GM21576 (cell line): ENCODE measurements around the gene DLX3.
"Not testable (repeated sequence)": the region's sequence is repeated elsewhere in the genome, so short reads cannot be mapped to it uniquely, and the experiment has no call there.

Source experiments
- ATAC-seq: cut with Tn5 transposase; IDR thresholded peaks from one replicate; pipeline ENCODE4 v1.9.1; 2021; ENCODE audit warnings: mild to moderate bottlenecking, moderate library complexity; ENCODE audit not compliant: unreplicated experiment

Gene DLX3

DNA sequence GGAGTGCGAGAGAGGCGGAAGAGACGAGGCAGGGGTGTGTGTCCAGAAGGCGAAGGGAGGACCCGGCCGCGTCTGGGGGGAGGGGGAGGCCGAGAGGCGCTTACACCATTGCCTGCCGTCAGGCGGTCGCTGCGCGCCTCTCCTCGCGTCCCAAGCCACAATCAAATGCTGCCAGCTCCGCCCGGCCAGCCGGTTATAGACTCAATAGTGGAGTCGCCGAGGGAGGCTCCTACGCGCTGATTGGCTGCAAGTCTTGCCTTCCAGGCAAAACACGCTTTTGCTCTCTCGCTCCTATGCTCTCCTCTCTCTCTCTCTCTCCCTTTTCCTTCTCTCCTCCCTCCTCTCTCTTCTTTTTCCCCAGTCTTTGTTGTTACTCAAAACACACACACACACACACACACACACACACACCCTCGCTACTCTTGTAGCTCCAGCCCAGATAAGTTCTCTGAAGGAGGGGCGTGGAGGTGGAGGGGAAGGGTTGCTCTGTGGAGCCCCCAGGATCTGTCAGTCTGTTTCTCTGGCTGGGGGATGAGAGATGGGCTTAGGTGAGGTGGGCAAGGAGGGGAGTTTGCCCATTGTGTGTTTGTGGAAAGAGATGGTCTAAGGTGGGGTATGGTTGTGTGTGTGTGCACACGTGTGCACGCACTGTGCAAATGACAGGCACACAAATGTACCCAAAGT, at the start of gene DLX3:
TSS of gene DLX3 (minus strand) at position 170 of the 684 bp plus-strand sequence. CDS start 226 bp downstream, outside the sequence.
- no peak for ATAC-seq

DNA sequence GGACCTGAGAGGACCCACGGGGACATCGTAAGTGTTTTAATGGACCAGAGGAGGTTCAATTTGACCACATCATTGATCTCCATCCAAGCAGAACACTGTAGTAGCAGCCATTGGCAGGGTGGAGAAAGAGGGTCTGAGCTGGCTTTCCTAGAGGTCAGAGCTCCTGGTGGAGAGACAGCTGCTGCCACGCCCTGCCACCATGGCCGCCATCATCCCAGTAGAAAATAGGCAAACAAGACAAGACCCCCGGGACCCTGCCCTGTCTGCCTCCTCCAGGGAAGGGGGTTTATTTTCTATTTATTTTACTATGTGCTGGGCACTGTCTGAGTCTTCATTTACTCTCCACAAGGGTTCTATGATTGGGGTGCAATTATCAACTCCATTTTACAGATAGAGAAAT, 49.5 kb upstream of the DLX3 start:
- ATAC-seq, result no peak

DNA sequence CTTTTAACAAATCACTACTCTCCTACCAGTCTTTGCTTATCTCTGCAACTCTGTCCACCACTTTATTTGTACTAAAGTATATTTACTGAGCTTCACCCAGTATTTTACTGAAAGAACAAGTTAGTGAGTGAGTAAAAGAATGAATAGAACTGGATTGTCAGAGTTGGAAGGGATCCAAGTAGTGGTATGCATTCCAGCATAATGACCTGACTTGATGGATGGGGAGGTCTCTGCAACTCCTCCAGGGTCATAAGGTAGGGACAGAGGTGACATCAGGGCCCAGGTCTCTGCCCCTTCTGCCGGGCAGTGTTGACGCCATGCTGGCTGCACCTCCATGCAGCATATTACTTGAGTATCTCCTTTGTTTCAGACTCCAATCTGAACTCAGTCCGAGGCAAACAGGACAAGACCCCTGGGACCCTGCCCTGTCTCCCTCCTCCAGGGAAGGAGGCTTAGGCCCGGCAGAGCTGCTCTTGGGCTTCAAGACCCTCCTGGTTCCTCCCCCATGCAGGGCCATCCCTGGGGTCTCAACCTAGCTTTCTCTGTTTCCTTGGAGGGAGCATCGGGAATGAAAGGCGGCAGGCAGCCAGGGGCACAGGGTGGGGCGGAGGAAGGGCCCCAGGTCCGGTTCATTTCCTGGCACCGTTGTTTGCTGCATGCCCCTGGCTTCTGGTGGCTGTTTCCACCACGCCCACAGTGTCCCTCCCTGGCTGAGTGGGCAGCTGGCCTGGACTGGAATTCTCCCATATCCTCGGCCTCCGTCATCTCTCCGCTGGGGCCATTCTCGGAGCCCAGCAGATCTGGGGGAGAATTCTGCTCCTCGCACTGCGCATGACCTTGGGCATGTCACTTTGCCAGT, 48.5 kb upstream of the DLX3 start:
- no peak for ATAC-seq

DNA sequence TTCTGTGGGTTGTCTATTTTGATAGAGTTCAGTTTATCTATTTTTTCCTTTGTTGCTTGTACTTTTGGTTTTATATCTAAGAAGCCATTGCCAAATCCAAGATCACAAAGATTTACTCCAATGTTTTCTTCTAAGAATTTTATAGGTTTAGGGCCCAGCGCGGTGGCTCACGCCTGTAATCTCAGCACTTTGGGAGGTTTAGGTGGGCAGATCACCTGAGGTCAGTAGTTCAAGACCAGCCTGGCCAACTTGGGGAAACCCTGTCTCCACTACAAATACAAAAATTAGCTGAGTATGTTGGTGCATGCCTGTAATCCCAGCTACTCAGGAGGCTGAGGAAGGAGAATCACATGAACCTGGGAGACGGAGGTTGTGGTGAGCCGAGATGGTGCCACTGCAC, 47.2 kb upstream of the DLX3 start:
- ATAC-seq, result no peak

DNA sequence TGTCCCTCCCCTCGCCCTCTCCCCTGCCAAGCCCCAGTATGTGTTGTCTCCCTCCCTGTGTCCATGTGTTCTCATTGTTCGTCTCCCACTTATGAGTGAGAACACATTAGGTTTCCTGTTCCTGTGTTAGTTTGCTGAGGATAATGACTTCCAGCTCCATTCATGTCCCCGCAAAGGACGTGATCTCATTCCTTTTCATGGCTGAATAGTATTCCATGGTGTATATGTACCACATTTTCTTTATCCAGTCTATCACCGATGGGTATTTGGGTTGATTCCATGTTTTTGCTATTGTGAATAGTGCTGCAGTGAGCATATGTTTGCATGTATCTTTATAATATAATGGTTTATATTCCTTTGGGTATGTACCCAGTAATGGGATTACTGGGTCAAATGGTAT, 45.5 kb upstream of the DLX3 start:
- not testable (repeated sequence) for ATAC-seq

DNA sequence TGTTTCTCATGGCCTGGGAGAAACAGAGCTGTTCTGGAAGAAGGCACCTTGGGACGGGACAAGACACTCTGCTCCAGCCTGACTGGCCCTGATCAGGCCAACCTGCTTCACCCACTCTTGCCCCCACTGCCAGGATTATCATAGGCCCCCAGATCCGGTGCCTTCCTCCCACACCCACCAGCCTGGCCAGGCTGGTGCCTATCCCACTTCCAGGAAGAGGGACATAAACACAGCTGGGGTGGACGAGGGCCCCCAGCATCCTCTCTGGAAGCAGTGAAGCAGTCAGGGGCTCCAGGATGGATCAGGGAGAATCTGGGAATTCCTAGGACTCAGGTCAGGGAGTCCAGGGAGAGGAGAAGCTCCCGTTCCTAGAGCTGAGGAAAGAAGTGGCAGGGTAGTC, 44.0 kb upstream of the DLX3 start:
- ATAC-seq, result no peak

DNA sequence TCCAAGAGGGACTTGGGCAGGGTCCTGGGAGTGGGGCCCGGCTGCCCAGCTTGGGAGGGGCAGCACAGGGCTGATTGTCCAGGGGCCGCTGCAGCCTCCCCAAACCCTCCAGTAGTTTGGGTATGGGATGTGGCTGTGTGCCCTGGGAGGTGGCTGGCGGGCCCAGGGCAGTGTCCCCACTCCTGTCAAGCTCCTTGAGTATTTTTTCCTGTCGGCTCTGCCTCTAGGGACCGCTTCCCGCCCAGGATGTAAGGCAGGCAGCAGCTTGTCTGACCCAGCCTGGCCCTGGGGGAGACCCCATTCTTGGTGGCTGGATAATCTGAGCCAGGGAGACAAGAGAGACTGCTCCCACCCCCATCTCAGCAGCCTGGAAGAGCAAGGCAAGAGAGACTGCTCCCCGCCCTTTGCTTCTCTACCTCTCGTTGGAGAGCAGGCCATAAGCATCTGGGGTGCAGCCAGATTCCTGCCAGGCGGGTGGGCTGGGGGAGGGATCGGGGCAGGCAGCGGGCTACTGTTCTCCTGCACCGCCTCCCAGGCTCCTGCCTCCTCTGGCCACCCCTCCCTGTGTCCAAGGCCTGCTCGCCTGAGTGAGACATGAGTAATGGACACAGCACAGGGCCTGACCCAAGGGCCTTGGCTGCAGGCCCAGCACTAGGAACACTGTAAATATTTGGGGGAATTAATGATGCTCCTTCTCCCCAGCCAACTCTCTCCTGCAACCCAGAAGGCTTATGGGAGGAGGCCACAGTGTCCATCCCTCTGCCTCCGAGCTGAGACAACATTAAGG, 42.5 kb upstream of the DLX3 start:
- no peak for ATAC-seq

DNA sequence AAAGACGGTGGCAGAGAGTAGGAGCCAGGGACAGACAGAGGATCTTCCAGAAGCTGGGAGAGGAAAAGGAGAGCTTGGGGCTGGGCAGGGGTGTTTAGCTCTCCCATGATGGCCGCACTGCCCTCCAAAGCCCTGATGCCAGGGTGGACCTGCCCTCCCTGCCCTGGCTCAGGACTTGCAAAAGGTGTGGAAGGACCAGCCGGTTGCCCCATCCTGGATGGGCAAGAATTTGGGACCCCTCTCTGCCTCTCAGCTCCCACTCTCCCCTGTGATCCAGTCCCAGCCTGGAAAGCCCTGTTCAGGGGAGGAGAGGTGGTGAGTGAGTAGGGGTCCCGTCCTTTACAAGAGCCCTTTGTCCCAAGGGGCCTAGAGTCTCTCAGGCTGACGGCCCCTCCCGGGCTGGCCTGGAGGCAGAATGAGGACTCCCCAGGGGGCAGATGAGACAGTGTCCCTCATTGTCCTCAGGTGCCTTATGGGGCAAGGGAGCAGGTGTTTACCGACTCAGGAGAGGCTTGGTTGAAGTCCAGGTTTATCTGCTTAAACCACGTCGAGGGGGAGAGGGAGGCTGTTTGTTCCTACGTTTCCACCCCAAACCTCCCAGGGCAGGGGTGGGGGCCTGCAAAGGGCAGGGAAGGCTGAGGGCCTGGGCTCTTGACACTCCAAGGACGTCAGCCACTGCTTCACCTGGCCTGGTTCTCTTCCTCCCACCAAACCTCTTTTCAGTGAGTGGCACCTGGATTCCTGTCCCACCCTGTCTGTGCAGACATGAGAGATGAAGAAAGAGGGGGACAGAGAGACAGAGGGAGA, 41.6 kb upstream of the DLX3 start:
- no peak for ATAC-seq

DNA sequence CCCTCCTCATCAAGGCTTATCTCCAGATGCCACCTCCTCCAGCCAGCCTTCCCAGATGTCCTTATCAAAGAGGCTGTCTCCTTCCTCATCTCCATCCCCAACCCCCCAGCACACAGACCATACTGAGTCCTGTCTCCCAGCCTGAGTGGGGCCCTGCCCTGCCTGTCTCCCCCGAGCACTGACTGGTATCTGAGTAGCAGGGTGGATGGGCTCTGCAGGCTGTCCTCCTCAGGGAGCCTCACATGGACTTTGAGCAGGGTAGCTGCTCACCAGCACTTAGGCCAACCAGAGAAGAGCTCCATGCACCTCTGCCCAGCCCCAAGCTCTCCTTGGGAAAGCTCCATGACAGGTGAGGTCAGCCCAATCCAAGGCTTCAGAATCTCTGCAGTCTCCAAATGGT, 40.9 kb upstream of the DLX3 start:
- ATAC-seq, result no peak

DNA sequence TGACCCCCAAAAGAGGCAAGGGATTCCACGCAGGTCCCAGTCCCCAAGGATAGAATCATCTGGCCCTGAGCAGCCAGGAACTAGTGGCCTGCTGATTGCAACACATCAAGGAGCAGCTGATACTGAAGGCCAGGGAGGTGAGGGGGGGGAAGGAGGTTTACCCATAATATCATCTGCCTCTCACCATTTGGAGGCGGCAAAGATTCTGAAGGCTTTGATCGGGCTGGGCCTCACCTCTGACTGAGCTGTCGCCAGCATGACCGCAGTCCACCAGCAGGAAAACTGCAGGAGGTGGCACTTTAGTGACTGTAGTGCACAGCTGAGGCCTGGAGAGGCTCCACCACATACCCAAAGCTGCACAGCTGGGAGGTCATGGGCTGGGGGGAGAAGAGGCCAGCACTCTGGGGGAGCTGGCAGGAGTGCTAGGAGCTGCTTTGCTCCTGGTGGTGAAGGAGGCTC, 40.4 kb upstream of the DLX3 start:
- ATAC-seq, result no peak

DNA sequence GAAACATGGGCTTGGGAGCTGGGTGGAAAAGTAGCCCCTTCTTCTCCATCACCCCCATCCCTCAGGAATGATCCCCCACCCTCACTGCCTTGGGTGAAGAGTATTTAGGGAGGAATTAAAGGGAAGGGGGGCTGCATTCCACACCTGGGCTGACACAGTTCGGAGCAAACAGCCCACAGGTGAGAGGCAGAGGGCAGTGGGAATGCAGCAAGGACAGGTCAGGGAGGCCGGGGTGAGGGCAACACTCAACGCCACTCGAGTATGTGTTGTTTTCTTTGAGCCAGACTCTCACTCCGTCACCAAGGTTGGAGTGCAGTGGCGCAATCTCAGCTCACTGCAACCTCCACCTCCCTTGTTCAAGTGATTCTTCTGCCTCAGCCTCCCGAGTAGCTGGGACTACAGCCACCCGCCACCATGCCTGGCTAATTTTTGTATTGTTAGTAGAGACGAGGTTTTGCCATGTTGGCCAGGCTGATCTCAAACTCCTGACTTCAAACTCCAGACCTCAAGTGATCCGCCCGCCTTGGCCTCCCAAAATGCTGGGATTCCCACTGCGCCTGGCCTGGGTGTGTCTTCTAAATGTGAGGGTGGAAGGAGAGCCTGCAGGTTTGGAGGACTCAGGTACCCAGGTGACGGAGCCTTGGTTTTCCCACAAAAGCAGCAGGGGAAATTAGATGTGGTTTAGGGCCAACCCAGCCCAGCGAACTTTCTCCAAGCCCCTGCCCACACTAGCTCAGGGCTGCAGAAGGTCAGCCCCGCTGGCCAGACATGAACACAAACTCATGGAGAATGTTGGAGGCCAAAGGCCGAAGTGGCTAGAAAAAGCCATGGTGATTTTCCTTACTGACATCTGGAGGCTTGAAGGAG, 39.7 kb upstream of the DLX3 start:
- no peak for ATAC-seq

DNA sequence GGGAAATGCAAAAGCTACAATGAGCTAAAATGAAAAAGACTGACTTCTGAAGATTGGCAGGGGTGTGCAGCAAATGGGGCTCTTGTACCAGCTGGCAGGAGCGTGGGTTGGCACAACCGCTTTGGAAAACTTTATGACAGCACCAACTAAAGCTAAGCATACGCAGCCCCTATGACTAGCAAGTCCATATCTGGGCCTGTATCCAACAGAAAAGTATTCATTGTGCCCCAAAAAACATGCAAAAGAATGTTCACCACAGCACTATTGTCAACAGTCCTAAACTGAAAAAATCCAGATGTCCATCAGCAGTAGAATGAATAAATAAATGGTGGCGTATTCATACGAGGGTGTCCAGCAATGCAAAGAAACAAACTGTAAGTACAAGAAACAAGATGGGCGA, 38.3 kb upstream of the DLX3 start:
- no peak for ATAC-seq

DNA sequence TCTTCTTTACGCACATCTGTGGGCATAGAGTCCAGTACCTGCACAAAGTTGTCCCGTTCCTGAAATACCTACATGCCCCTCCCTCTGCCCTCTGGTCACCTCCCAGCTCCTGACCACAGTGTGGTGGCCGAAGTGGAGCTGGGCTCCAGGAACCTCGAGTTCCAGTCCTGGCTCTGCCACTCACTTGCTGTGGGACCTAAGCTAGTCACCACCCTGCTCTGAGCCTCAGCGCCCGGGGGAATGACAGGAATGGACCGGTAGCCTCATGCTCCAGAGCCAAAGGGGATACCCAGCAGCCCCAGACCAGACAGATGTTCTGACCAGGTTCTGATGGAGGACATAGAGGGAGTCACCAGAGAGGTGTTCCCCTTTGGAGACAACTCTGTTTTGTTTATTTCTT, 34.2 kb upstream of the DLX3 start:
- ATAC-seq, result no peak

DNA sequence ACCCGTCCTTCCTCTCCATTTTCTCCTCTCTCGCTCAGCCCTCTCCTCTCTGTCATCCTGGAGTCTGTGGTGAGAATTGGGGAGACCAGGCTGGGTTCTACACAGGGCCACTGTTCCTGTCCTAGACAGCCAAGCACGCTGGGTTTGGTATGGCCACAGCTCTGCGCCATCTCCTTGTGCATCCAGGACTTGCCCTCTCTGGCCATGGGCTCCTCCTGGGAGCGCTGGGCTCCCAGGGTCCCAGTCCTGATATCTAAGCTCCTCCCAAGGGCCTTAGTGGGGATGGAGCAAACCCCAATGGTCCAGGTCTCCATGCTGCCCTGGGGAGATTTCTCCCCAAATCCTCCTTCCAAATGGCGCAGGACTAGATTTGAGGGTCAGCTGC, 33.7 kb upstream of the DLX3 start:
- no peak for ATAC-seq

DNA sequence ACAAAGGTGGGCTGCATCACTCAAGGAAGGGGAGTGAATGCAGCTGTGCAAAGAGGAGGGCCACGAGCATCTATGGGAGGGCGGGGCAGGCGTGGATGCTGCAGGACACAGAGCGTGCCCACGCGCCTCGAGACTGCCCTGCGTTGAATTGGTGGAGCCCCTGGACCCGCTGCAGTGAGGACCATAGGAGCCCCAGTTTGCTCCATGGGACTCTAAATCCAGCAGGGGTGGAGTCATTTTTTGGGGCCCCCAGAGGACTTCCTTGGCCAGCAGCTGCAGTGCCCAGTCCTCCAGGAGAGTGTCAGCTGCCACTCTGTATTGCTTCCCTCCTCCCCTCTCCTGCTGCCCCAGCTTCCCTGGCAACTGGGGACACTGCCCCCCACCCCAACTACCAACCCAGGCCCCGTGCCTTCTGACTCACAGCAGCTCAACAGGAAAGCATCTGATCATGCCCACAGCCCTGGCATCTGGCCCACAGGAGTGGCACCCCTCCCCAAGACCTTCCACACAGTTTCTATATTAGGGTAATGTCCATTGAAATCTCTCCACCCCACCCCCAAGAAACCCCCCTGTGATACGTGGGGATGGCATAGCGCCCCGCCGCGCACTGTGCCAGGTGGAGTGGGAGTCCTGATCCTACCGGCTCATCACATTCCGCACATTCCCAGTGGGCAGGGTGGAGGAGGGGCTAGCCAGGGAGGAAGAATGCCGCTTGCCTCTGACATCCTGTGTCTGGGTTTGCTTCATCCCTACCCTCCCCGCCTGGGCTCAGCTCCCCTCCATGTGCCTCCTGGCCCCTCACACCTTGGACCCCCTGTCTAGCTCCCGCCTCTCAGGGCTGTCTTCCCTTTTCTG, 33.1 kb upstream of the DLX3 start:
- ATAC-seq, result no peak

DNA sequence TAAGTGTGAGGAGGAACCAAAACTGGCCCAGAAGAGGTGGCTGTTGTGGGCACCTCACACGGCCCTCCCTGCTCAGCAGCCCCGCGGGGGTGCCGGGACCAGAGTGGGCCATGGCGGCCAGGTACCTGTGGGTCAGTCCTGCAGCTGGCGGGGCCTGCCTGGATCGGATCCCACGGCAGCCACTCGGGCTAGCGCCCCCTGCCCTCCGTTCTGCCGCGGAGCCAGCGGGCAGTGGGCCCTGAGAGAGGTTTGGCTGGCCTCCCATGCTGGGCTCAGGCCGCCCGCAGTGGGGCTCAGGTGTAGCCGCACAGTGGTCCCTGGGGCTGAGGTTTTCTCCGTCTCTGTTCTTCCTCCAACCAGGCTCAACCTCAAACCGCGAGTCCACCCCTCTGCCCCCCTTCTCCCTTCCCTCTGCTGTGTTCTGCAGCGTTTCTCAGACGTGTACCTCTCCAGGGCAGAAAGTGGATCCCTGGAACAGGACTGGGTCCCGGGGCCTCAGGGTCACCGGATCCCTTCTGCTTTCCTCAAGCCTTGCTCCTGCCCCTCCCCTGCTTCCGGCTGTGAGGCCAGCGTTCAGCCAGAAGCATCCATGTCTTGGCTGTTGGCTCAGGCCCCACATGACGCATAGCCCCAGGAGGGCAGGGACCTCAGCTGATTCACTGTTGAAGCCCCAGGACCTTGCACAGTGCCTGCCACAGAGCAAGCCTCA, 32.3 kb upstream of the DLX3 start:
- no peak for ATAC-seq

DNA sequence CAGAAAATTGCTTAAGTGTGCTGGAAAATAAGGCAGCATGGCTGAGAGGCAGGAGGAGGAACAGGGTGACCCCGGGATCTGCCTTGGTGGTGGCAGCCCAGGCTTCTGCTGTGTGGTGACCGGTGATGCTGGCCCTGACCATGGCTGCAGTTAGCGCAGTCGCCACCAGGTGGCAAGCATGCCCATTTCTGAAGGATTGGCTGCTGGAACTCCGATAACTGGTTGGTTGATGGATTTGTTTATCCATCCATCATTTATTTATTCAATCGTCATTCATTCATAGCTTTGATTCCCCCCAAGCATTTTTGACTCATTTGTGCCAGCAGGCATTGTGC, 31.8 kb upstream of the DLX3 start:
- no peak for ATAC-seq

DNA sequence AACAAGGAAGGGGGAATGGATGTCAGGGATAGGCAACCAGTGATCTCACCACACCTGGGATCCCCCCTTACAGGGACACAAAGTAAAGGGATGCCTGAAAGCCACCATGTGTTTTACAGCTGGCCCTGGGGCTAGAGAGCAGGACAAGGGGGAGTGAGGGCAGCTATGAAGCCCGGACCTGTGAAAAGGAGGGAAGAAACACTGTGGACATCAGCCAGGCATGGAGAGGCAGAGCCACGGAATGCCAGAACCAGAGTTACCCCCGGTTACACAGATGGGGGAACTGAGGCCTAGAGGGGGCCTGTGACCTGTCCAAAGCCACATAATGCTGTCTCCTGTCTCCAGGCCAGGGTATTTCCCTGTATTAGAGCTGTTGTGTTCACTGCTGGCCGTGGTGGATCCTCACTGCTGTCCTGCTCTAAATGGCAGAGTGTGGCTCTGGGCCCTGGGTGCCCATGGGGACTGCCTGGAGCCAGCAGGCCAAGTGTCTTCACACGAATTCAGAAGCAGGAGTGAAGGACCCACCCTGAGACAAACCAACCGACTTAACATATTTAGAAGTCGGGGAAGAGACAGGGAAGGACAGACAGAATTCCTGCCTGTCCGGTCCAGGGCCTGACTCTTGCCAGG, 31.1 kb upstream of the DLX3 start:
- no peak for ATAC-seq
